ENCODE measurements around the gene KNDC1.

- TF ChIP-seq, protein P1, sequence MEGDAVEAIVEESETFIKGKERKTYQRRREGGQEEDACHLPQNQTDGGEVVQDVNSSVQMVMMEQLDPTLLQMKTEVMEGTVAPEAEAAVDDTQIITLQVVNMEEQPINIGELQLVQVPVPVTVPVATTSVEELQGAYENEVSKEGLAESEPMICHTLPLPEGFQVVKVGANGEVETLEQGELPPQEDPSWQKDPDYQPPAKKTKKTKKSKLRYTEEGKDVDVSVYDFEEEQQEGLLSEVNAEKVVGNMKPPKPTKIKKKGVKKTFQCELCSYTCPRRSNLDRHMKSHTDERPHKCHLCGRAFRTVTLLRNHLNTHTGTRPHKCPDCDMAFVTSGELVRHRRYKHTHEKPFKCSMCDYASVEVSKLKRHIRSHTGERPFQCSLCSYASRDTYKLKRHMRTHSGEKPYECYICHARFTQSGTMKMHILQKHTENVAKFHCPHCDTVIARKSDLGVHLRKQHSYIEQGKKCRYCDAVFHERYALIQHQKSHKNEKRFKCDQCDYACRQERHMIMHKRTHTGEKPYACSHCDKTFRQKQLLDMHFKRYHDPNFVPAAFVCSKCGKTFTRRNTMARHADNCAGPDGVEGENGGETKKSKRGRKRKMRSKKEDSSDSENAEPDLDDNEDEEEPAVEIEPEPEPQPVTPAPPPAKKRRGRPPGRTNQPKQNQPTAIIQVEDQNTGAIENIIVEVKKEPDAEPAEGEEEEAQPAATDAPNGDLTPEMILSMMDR (IDR thresholded peaks at IDR 0.05): no peak
- TF ChIP-seq POLR2A (IDR thresholded peaks at IDR 0.05): no peak
These were observed 49.1 kb downstream of the KNDC1 start for GRCh38 chr10:133209117-133209516.
